Skeletal muscle satellite cell (primary cell): ENCODE measurements around the gene ACOT12.
A peak's percentile ranks its signal among the peaks of the same experiment; 100 is the strongest.

Experiments
- H3K27me3 ChIP-seq: 2 replicates; pipeline ENCODE4 v1.7.0; 2013; ENCODE audit warnings: low read length; ENCODE audit not compliant: control insufficient read depth, insufficient read depth
- H3K36me3 ChIP-seq: 2 replicates; pipeline ENCODE4 v1.7.0; 2013; ENCODE audit warnings: mild to moderate bottlenecking, control low read depth, low read length; ENCODE audit not compliant: insufficient read depth
- H3K4me1 ChIP-seq: 2 replicates; pipeline ENCODE4 v1.7.0; 2013; ENCODE audit warnings: low read length; ENCODE audit not compliant: control insufficient read depth, insufficient read depth
- H3K4me2 ChIP-seq: 2 replicates; pipeline ENCODE4 v1.7.0; 2013; ENCODE audit warnings: mild to moderate bottlenecking, low read length
- H3K4me3 ChIP-seq: 2 replicates; pipeline ENCODE4 v1.7.0; 2013; ENCODE audit warnings: low read length
- H3K9ac ChIP-seq: 2 replicates; pipeline ENCODE4 v1.7.0; 2013; ENCODE audit warnings: mild to moderate bottlenecking, low read depth, low read length, moderate library complexity
- H3K9me3 ChIP-seq: replicated peaks from 2 replicates; pipeline ENCODE4 v1.7.0; 2013; ENCODE audit warnings: mild to moderate bottlenecking, control low read depth, low read length

The ACOT12 gene

DNA sequence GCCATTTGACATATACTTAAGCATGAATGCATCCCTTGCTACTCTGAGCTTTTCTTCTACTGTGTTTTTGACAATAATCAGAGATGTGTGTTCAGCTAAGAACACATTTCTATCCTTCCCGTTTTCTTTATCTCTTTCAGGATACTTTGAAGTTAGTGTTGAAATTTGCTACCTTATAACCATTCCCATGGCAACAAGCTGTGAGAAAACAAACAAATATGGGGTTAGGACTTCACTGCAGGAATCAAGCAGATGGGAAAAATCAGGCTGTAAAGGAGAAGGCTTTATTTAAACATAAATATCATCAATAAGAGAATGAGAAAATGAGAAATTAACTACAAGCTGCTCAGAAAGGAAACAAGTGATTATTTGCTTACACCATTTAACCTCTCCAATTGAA is 57.4 kb downstream of the ACOT12 start:
- H3K36me3 ChIP-seq = no peaks in the 10 kb centered on the region
- H3K9ac ChIP-seq = no peak overlapping the region
- H3K4me2 ChIP-seq = no peak overlapping the region
- no peaks in the 10 kb centered on the region for H3K4me1 ChIP-seq
- no peak overlapping the region for H3K4me3 ChIP-seq
- H3K27me3 ChIP-seq = no peaks in the 10 kb centered on the region
- no peaks in the 10 kb centered on the region for H3K9me3 ChIP-seq

DNA sequence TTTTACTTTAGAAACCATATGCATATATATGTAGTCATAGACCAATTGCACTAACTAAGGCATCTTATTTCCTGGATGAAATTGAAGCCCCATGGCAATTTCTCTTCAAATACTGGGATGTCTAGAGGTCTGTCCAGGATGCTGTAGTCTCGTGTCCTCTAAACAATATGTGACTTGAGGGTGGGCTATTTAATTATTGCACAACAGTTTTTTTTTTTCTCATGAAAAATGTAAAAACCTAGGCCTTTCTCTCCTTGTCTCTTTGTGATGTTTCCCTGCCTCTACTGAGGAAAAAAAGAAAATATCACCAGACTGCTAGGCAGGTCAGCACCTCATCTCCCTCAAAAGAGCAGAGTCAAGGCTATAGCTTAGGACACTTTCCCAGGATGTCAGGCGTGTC is 58.0 kb downstream of the ACOT12 start:
- Histone ChIP-seq H3K9me3 (no peaks in the 10 kb centered on the region), H3K36me3 (no peaks in the 10 kb centered on the region), H3K9ac (no peak overlapping the region), H3K4me1 (no peaks in the 10 kb centered on the region), H3K4me2 (no peak overlapping the region), H3K27me3 (no peaks in the 10 kb centered on the region), H3K4me3 (no peak overlapping the region)

DNA sequence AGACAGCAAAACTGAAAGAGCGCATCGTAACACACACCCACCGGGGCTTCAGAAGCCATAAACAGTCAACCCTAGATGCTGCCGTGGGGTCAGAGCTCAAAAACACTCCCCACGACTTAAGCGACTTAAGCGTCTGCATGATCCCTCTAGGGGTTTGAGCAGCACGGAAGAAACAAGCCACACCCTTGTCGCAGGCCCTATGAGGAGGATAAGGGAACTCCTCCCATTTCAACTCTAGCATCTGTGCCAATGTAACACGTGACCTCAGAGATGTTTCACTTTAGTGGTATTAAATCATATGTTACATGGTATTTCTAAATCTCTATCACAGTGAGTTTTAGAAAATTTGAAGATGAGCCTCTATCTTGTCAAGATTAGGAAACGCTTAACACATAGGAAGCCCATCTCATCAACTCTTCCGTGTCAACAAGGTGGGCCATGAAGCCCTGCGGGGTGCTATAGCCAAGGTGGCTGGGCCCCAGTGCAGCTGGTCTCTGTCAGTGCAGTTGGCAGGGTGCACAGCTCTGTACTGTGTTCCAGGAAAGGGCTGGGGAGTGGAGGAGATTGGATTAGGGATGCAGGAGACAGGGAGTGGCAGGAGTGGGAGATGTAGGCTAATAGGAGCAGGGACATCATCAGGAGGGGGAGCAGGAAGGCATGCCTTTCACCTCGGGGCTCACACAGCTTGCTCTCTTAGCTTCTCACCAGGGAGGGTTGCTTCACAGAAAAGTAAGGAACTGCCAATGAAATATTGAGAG is 59.5 kb downstream of the ACOT12 start:
- H3K4me2 ChIP-seq = peak overlapping the region; percentile 44
- H3K9ac ChIP-seq = no peak overlapping the region
- H3K4me3 ChIP-seq = no peak overlapping the region
- H3K27me3 ChIP-seq = no peaks in the 10 kb centered on the region
- no peaks in the 10 kb centered on the region for H3K4me1 ChIP-seq
- no peaks in the 10 kb centered on the region for H3K36me3 ChIP-seq
- H3K9me3 ChIP-seq = no peaks in the 10 kb centered on the region

DNA sequence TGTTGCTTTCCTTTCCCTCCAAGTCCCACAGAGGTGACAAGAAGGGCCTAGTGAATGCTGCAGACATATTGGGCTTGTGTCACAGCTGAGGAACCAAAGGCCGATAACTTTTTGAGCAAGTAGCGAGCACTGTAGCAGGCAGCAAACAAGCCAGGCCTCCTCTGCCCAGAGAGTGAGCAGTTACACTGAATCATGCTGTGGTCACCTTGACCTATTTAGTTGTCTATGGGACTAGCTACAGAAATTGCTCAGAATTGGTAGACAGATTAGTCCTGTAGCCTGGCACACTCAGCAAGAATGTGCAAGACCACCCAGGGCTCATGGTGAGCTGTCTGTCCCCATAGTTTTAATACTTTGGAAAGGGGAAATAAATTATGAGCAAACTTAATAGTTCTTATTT is 67.4 kb downstream of the ACOT12 start:
- Histone ChIP-seq H3K36me3 (no peaks in the 10 kb centered on the region), H3K9me3 (no peaks in the 10 kb centered on the region), H3K4me2 (no peak overlapping the region), H3K4me1 (no peaks in the 10 kb centered on the region), H3K27me3 (peaks cover 8% of the 10 kb centered on the region), H3K4me3 (no peak overlapping the region), H3K9ac (no peak overlapping the region)

DNA sequence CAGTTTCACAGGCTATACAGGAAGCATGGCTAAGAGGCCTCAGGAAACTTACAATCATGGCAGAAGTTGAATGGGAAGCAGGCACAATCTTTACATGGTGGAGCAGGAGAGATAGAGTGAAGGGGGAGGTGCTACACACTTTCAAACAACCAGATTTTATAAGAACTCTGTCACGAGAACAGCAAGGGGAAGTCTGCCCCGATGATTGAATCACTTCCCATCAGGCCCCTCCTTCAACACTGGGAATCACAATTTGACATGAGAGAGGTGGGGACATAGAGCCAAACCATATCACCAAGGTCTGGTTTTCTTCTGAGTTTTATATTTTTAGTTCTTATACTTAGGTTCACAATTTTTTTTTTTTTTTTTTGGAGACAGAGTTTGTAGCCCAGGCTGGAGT is 76.4 kb downstream of the ACOT12 start:
- Histone ChIP-seq H3K9ac (no peak overlapping the region), H3K4me2 (no peak overlapping the region), H3K4me1 (peaks cover 9% of the 10 kb centered on the region), H3K27me3 (no peaks in the 10 kb centered on the region), H3K4me3 (no peak overlapping the region), H3K36me3 (peaks cover 17% of the 10 kb centered on the region), H3K9me3 (no peaks in the 10 kb centered on the region)

DNA sequence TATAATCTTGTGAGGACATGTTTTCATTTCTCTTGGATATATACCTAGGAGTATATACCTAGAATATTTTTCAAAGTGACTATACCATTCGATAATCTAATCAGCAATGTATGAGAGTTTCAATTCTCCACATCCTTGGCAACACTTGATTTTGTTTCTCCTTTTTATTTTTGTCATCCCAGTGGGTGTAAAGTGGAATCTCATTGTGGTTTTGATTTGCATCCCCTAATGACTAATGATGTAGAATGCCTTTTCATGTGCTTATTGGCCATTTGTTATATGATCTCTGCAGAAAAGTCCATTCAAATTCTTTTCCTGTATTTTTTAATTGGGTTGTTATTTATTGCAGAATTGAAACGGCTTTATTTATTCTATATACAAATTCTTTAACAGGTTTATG is 77.4 kb downstream of the ACOT12 start:
- H3K4me1 ChIP-seq = peaks cover 9% of the 10 kb centered on the region
- no peak overlapping the region for H3K9ac ChIP-seq
- H3K36me3 ChIP-seq = peaks cover 24% of the 10 kb centered on the region
- no peak overlapping the region for H3K4me2 ChIP-seq
- H3K9me3 ChIP-seq = no peaks in the 10 kb centered on the region
- H3K27me3 ChIP-seq = no peaks in the 10 kb centered on the region
- no peak overlapping the region for H3K4me3 ChIP-seq

DNA sequence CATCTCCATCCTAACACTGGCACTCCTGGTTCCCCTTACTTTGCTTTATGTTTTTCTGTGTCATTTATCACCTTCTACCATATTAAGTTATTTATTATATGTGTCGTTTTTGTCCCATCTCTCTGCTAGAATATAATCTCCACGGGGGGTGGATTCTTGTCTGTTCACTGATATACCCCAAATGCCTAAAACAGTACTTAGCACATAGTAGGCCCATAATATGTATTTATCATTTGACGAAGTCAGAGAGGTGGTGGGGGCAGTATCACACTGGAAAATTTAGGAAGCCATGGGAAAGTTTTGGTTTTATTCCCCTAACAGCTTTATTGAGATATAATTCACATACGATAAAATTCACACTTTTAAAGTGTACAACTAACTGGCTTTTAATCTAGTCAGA is 78.1 kb downstream of the ACOT12 start:
- Histone ChIP-seq H3K4me1 (peaks cover 9% of the 10 kb centered on the region), H3K9ac (no peak overlapping the region), H3K4me3 (no peak overlapping the region), H3K4me2 (no peak overlapping the region), H3K27me3 (no peaks in the 10 kb centered on the region), H3K36me3 (peaks cover 28% of the 10 kb centered on the region), H3K9me3 (no peaks in the 10 kb centered on the region)

DNA sequence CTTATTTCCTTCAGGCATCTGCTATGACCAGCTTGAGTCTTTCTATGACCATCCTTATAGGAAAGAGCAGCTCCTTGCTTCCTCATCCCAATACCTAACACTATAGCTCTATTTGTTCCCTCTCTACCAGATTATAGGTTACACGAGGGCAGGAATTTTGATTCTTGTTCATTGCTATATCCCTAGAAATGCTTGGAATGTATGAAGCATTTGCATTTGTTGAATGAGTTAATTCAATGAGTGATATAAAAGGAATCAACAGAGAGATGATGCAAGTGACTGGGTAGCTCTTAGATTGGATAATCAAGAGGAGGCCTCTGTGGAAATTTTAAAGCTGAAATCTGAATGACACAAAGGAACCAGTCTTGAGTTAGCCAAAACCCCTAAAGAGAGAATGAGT is 78.6 kb downstream of the ACOT12 start:
- peaks cover 32% of the 10 kb centered on the region for H3K36me3 ChIP-seq

DNA sequence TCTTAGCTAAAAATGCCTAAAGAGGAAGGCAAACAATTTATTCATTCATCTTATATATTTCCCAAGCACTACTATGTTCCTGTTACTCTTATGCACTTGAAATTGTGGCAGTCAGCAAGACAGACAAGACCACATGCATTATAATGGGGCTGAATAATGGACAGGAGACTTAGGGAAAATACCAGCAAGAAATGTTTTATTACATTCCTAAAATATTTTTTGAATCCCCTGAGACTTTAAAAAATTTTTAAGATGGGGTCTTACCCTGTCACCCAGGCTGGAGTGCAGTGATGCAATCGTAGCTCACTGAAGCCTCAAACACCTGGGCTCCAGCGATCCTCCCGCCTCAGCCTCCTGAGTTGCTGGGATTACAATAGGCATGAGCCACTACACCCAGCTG is 79.4 kb downstream of the ACOT12 start:
- Histone ChIP-seq H3K4me3 (no peak overlapping the region), H3K27me3 (no peaks in the 10 kb centered on the region), H3K4me1 (peaks cover 9% of the 10 kb centered on the region), H3K9ac (no peak overlapping the region), H3K9me3 (no peaks in the 10 kb centered on the region), H3K36me3 (peaks cover 32% of the 10 kb centered on the region), H3K4me2 (no peak overlapping the region)

More for the DNA sequence above, 78.6 kb downstream of the ACOT12 start:
- no peaks in the 10 kb centered on the region for H3K9me3 ChIP-seq
- H3K4me3 ChIP-seq = no peak overlapping the region
- peaks cover 9% of the 10 kb centered on the region for H3K4me1 ChIP-seq
- H3K9ac ChIP-seq = no peak overlapping the region
- H3K27me3 ChIP-seq = no peaks in the 10 kb centered on the region
- H3K4me2 ChIP-seq = no peak overlapping the region

DNA sequence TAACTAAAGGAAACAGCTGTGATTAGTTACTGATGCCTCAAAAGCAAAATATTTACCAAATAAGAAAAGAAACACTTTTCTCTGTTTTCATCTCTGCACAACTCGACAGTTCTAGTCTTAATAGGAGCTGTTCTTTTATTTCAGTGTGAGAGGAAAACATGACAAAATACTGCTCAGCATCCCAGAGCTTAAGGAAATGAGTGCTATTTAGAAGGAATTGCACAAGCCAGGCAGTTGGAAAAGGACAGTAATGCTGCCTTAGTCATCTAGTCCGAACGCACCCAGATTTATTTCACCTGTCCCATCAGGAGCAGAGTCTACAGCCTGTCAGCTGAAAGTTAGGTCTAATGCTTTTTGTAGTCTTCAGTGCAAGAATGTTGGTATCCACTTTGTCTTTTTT is 80.2 kb downstream of the ACOT12 start:
- H3K9ac ChIP-seq = no peak overlapping the region
- H3K9me3 ChIP-seq = no peaks in the 10 kb centered on the region
- peaks cover 9% of the 10 kb centered on the region for H3K4me1 ChIP-seq
- no peak overlapping the region for H3K4me2 ChIP-seq
- no peak overlapping the region for H3K4me3 ChIP-seq
- H3K27me3 ChIP-seq = no peaks in the 10 kb centered on the region
- H3K36me3 ChIP-seq = peaks cover 32% of the 10 kb centered on the region

DNA sequence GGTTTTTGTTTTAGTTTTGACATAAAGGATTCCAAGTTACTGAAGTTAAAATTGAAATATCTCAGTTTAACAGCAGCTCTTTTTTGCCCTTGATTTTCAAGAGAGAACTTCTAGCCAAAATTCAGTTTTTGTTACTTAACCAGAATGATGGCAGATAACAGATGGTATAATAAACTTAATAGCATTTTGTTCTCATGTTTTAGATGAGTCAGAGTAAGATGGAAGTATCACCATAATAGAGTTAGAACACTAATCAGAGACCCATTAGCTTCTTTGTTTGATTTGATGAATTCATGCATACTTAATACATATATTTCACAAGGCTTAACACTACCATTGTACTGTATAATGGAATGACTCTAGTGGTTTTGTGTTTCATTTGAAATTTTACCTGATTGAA is 80.7 kb downstream of the ACOT12 start:
- H3K36me3 ChIP-seq = peaks cover 35% of the 10 kb centered on the region
- no peak overlapping the region for H3K4me2 ChIP-seq
- no peaks in the 10 kb centered on the region for H3K27me3 ChIP-seq
- H3K9me3 ChIP-seq = no peaks in the 10 kb centered on the region
- H3K4me1 ChIP-seq = peaks cover 9% of the 10 kb centered on the region
- no peak overlapping the region for H3K4me3 ChIP-seq
- no peak overlapping the region for H3K9ac ChIP-seq

DNA sequence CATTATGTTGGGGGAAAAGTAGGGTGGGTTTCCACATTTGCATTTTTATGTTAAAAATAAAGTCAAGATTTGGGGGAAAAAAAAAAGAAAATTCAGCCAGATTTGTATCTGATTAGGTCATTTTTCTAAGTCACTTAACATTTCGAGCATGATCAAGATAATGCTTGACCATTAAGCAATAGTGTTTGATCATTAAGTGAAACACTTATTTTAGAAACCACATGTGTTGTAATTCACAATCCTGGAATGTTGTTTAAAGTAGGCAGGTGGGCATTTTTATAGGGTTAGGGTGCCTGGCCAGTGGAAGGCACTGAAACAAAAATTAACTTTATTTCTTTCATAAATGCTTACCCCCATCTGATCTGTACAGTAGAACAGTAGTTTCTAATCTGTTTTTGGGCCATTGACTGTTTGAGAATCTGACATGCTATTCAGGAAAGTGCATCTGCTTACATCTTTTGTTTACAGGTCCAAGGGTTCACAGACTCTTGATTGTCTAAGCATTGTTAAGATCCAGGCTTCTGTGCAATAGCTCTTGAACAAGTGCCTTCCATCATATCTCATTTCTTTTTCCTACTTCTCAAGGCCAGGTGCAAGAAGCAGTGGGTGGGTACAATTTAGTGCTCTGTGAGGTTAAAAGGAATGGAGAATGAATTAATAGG is 83.4 kb downstream of the ACOT12 start:
- Histone ChIP-seq H3K36me3 (peaks cover 40% of the 10 kb centered on the region), H3K4me1 (peaks cover 8% of the 10 kb centered on the region), H3K27me3 (no peaks in the 10 kb centered on the region), H3K4me2 (no peak overlapping the region), H3K9ac (no peak overlapping the region), H3K4me3 (no peak overlapping the region), H3K9me3 (no peaks in the 10 kb centered on the region)
